Kidney epithelial cell (primary cell): ENCODE data around the gene SH3BP5L. TPM values are rescaled to one million over a fixed set of nuclear protein-coding genes. Genes with fewer than 3 reads are reported as not detected.

Experiments
- DNase-seq: peaks from one replicate; pipeline ENCODE4 v3.0.0-alpha.2; 2010; ENCODE audit warnings: low read depth
- H3K27me3 ChIP-seq: 2 replicates; pipeline ENCODE4 v1.6.0; 2011; ENCODE audit warnings: low read length; ENCODE audit not compliant: control insufficient read depth, insufficient read depth
- H3K36me3 ChIP-seq: 2 replicates; pipeline ENCODE4 v1.5.1; 2011; ENCODE audit warnings: low read length; ENCODE audit not compliant: control insufficient read depth, insufficient read depth
- H3K4me3 ChIP-seq: 2 replicates; pipeline ENCODE4 v1.5.1; 2011; ENCODE audit warnings: low read depth, mild to moderate bottlenecking, control low read depth, low read length
- total RNA-seq: library from RNA; depleted of rRNA; stranded (reverse); fragments of >200 nt; gene quantifications from 2 replicates; pipeline ENCODE4 v1.2.3, GENCODE V29; 2015
- TF ChIP-seq, protein P1 (sequence below): IDR thresholded peaks from 2 replicates; pipeline ENCODE4 v1.5.1; 2011; ENCODE audit warnings: mild to moderate bottlenecking, moderate library complexity, low read length, control low read depth, inconsistent platforms; ENCODE audit not compliant: insufficient read depth, poor library complexity, severe bottlenecking

SH3BP5L gene
- total RNA-seq, 1 donor from 2014 or later, result 36.1 TPM

- Histone ChIP-seq H3K27me3 (no peaks in the 10 kb centered on the region), H3K36me3 (peaks cover 4% of the 10 kb centered on the region), H3K4me3 (no peak overlapping the region)
- TF ChIP-seq, protein P1, sequence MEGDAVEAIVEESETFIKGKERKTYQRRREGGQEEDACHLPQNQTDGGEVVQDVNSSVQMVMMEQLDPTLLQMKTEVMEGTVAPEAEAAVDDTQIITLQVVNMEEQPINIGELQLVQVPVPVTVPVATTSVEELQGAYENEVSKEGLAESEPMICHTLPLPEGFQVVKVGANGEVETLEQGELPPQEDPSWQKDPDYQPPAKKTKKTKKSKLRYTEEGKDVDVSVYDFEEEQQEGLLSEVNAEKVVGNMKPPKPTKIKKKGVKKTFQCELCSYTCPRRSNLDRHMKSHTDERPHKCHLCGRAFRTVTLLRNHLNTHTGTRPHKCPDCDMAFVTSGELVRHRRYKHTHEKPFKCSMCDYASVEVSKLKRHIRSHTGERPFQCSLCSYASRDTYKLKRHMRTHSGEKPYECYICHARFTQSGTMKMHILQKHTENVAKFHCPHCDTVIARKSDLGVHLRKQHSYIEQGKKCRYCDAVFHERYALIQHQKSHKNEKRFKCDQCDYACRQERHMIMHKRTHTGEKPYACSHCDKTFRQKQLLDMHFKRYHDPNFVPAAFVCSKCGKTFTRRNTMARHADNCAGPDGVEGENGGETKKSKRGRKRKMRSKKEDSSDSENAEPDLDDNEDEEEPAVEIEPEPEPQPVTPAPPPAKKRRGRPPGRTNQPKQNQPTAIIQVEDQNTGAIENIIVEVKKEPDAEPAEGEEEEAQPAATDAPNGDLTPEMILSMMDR, result no peak
- no peak for DNase-seq
Observed at GRCh38 chr1:248853663-248854375, 28.1 kb upstream of the SH3BP5L start.

- no peak for DNase-seq
- H3K27me3 ChIP-seq, result no peaks in the 10 kb centered on the region
- TF ChIP-seq, protein P1, result no peak
- H3K36me3 ChIP-seq, result peaks cover 4% of the 10 kb centered on the region
- no peak overlapping the region for H3K4me3 ChIP-seq
Observed at GRCh38 chr1:248852481-248853405, 27.0 kb upstream of the SH3BP5L start.

- TF ChIP-seq, protein P1, result no peak
- H3K36me3 ChIP-seq, result peaks cover 4% of the 10 kb centered on the region
Observed at GRCh38 chr1:248851390-248851789, 25.7 kb upstream of the SH3BP5L start.

GRCh38 chr1:248850536-248851251 lies 25.0 kb upstream of the SH3BP5L start:
- Histone ChIP-seq H3K27me3 (no peaks in the 10 kb centered on the region), H3K4me3 (no peak overlapping the region), H3K36me3 (peaks cover 4% of the 10 kb centered on the region)
- DNase-seq, result no peak
- TF ChIP-seq, protein P1, result no peak

More at GRCh38 chr1:248851390-248851789, 25.7 kb upstream of the SH3BP5L start:
- no peaks in the 10 kb centered on the region for H3K27me3 ChIP-seq
- H3K4me3 ChIP-seq, result no peak overlapping the region
- no peak for DNase-seq

GRCh38 chr1:248850124-248850523 lies 24.4 kb upstream of the SH3BP5L start:
- no peaks in the 10 kb centered on the region for H3K27me3 ChIP-seq
- no peak overlapping the region for H3K4me3 ChIP-seq
- no peak for DNase-seq
- H3K36me3 ChIP-seq, result peaks cover 4% of the 10 kb centered on the region
- TF ChIP-seq, protein P1, result no peak
